ENCODE measurements around the gene TMEM258.

Gene TMEM258

GRCh38 chr11:61793083-61793828, 857 bp upstream of the TMEM258 start:
- peak; percentile 37 for ATAC-seq
- no peak for TF ChIP-seq TCF4 (CRISPR knock-in tag; IDR thresholded peaks at IDR 0.05; ENCODE audit: borderline replicate concordance)
- TF ChIP-seq ZNF8 (CRISPR knock-in tag; IDR thresholded peaks at IDR 0.05) = no peak
- TF ChIP-seq, protein P1, sequence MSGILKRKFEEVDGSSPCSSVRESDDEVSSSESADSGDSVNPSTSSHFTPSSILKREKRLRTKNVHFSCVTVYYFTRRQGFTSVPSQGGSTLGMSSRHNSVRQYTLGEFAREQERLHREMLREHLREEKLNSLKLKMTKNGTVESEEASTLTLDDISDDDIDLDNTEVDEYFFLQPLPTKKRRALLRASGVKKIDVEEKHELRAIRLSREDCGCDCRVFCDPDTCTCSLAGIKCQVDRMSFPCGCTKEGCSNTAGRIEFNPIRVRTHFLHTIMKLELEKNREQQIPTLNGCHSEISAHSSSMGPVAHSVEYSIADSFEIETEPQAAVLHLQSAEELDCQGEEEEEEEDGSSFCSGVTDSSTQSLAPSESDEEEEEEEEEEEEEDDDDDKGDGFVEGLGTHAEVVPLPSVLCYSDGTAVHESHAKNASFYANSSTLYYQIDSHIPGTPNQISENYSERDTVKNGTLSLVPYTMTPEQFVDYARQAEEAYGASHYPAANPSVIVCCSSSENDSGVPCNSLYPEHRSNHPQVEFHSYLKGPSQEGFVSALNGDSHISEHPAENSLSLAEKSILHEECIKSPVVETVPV (CRISPR knock-in tag; IDR thresholded peaks at IDR 0.05) = no peak
- no peak for TF ChIP-seq ZC3H10 (CRISPR knock-in tag; IDR thresholded peaks at IDR 0.05)
- no peak for TF ChIP-seq CREB5 (CRISPR knock-in tag; IDR thresholded peaks at IDR 0.05; ENCODE audit: low read depth)
- no peak for TF ChIP-seq RARB (CRISPR knock-in tag; IDR thresholded peaks at IDR 0.05)
- no peak for TF ChIP-seq ISL1 (CRISPR knock-in tag; IDR thresholded peaks at IDR 0.05)
- TF ChIP-seq ESRRG (CRISPR knock-in tag; IDR thresholded peaks at IDR 0.05) = no peak
- TF ChIP-seq, protein P2, sequence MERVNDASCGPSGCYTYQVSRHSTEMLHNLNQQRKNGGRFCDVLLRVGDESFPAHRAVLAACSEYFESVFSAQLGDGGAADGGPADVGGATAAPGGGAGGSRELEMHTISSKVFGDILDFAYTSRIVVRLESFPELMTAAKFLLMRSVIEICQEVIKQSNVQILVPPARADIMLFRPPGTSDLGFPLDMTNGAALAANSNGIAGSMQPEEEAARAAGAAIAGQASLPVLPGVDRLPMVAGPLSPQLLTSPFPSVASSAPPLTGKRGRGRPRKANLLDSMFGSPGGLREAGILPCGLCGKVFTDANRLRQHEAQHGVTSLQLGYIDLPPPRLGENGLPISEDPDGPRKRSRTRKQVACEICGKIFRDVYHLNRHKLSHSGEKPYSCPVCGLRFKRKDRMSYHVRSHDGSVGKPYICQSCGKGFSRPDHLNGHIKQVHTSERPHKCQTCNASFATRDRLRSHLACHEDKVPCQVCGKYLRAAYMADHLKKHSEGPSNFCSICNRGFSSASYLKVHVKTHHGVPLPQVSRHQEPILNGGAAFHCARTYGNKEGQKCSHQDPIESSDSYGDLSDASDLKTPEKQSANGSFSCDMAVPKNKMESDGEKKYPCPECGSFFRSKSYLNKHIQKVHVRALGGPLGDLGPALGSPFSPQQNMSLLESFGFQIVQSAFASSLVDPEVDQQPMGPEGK (CRISPR knock-in tag; IDR thresholded peaks at IDR 0.05; ENCODE audit: borderline replicate concordance) = no peak
- no peak for TF ChIP-seq ZNF565 (CRISPR knock-in tag; conservative IDR thresholded peaks at IDR 0.05; ENCODE audit: low read depth)

DNA sequence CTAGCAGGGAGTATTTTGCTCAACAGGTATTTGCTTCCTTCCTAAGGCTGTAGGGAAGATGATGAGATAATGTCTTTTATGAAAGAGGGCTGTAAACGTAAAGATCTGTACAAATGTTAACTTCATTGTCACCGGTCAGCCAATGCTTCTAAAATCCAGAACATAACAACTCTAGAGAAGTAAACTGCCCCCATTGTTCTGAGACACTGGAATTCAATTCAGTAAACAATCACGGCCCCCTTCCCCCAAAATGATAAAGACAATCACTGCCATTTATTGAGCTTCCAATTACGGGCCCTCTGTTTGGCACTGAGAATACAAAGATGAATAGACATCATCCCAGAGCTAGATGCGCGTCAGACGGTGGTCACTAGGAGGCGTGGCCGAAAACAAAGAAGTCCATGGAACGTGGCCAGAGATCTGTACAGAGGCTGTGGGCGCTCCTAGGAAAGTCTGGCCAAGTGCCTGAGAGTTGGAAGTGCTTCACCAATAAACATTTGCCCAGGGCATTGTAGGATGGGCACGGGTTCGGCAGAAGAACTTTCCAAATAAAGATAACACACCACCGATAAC, 576 bp downstream of the TMEM258 start:
- TF ChIP-seq ZFP3 (CRISPR knock-in tag; IDR thresholded peaks at IDR 0.05) = peak; percentile 93
- TF ChIP-seq TSHZ2 (CRISPR knock-in tag; IDR thresholded peaks at IDR 0.05) = peak; percentile 59; the same call in 1 of the 2 replicates
- TF ChIP-seq, protein P1 (CRISPR knock-in tag; IDR thresholded peaks at IDR 0.05) = peak; percentile 11; the same call in 1 of the 2 replicates
- TF ChIP-seq ZNF8 (CRISPR knock-in tag; IDR thresholded peaks at IDR 0.05) = no peak
- peak; percentile 71 for ATAC-seq

DNA sequence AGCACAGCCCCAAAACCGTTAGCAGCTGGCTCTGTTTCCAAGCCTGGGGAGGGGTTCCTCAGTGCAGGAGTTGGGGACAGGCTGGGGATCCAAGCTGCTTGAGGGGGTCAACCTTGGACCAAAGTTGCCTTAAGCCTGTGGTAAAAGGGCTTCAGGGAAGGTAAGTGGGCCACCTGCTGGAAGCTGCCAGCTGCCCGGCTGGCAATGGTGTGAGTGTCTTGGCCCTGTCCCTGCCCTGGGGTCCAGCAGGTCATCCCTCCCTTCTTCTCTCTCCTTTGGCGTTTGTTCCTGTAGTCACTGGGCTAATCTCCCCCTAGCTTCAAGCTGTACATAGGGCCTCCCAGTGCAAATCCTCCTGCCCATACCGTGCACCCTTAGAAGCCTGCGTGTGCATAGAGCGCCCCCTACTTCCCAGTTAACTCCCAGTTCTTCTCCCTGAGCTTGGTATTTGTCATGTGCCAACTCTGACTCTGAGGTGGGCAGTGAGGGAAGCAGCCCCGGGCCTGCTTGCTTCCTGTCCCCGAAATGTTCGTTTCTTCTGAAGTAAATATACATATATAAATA, 4.4 kb downstream of the TMEM258 start:
- peak; percentile 16; the same call in 2 of the 3 replicates for ATAC-seq
- TF ChIP-seq ISL1 (CRISPR knock-in tag; IDR thresholded peaks at IDR 0.05) = no peak
- no peak for TF ChIP-seq ESRRG (CRISPR knock-in tag; IDR thresholded peaks at IDR 0.05)
- no peak for TF ChIP-seq GLIS3 (CRISPR knock-in tag; IDR thresholded peaks at IDR 0.05)
- no peak for TF ChIP-seq ZNF70 (CRISPR knock-in tag; IDR thresholded peaks at IDR 0.05)
- TF ChIP-seq TOX (CRISPR knock-in tag; IDR thresholded peaks at IDR 0.05; ENCODE audit: borderline replicate concordance) = no peak
- no peak for TF ChIP-seq PPARA (CRISPR knock-in tag; IDR thresholded peaks at IDR 0.05; ENCODE audit: borderline replicate concordance)
- TF ChIP-seq, protein P1 (CRISPR knock-in tag; IDR thresholded peaks at IDR 0.05) = no peak
- no peak for TF ChIP-seq ARNTL (CRISPR knock-in tag; IDR thresholded peaks at IDR 0.05; ENCODE audit: borderline replicate concordance, low read depth)
